WTC11 (cell line): Measurements from ENCODE around the gene NANOS1.

Experiments used
- TF ChIP-seq, protein P1 (sequence below): sonication (generic); formaldehyde crosslinking; IDR thresholded peaks from 2 replicates; pipeline ENCODE4 v1.8.0; 2022; ENCODE audit warnings: mild to moderate bottlenecking, missing genetic modification reagents
- TF ChIP-seq, protein P2 (sequence below): sonication (generic); formaldehyde crosslinking; IDR thresholded peaks from 2 replicates; pipeline ENCODE4 v1.8.0; 2023; ENCODE audit warnings: missing genetic modification reagents

DNA sequence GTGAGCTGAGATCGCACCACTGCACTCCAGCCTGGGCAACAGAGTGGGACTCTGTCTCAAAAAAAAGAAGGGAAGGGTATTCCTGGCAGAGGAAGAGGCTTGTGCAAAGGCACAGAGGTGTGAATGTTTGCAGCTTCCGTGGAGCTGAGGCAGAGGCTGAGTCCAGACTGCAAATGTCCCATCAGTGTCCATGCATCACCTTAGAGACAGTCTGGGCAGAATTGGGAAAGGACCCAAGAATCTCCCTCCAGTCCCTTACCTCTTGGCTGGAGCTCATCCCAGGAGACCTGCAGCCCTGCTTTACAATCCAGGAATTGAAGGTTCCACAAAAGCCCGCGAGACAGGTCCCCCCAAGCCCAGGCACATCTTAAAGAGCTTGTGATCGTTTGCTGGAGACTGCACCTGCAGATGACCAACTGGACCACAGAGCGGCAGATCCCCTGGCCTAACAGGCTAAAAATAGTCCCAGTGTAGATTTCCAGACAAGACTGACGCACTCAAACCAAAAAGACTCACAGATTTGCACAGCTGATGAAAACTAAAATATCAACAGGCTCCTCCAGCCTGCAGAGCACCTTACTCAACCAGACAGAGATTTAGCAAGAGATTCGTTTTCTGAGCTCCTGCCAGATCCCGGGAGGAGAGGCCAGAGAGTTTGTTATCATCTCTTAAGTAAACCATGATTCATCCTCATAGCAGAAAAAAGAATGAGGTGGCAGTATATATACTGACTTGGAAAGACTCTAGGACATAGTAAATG lies 22.9 kb upstream of the NANOS1 start:
- TF ChIP-seq, protein P1, sequence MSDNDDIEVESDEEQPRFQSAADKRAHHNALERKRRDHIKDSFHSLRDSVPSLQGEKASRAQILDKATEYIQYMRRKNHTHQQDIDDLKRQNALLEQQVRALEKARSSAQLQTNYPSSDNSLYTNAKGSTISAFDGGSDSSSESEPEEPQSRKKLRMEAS, result no peak
- TF ChIP-seq, protein P2, sequence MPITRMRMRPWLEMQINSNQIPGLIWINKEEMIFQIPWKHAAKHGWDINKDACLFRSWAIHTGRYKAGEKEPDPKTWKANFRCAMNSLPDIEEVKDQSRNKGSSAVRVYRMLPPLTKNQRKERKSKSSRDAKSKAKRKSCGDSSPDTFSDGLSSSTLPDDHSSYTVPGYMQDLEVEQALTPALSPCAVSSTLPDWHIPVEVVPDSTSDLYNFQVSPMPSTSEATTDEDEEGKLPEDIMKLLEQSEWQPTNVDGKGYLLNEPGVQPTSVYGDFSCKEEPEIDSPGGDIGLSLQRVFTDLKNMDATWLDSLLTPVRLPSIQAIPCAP, result no peak
